Measurements from ENCODE around the gene MRPL17. TPM values are rescaled to one million over a fixed set of nuclear protein-coding genes. Genes with fewer than 3 reads are reported as not detected.

The MRPL17 gene
- total and polyA plus RNA-seq, 10 of the 15 experiments (the other 5 are each of a cell fraction or from before 2014, with no cell fraction given): 60.3 to 171 (median 94.8) TPM

DNA sequence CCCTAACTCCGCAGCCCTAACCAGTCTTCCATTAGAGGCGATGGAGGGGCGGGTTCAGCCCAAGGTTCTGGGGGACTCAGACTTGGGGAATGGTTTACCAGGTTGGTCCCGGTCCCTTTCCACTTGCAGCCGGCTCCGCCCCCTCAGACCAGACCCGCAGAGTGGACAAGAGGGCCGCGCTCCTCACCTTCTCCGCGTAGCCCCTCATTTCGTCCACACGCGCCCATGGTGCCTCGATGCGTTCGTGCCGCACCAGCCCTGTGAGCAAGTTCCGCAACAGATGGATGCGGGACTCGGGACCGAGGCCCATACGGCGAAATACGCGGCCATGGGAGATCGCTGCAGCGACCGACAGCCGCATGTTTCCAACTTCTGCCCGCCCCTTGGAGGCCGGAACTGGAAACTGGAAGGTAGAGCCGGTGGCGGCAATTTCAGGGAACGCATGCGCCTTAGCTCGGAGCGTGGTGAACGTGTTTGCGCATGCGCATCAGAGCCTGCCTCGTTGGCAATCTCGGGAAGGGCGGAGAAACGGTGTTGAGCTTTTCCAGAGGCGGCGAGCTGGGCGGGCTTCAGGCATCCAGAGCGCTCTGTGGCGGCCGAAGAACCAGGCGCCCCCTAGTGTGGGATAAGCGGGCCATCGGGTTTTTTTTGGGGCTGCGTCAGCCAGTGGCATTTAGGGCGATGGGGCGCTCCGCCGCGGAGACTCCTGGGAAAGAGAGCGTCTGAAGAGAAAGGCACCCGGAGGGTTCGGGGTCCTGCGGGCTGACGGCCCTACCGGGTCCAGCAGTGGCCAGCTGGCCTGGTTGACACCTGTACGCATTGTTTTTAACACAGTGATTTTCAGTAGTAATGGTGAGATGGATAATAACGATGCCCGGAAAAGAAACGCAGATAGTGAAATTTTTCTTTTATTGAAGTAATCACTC lies at the start of gene MRPL17 (continued):
- TF ChIP-seq, protein P1, sequence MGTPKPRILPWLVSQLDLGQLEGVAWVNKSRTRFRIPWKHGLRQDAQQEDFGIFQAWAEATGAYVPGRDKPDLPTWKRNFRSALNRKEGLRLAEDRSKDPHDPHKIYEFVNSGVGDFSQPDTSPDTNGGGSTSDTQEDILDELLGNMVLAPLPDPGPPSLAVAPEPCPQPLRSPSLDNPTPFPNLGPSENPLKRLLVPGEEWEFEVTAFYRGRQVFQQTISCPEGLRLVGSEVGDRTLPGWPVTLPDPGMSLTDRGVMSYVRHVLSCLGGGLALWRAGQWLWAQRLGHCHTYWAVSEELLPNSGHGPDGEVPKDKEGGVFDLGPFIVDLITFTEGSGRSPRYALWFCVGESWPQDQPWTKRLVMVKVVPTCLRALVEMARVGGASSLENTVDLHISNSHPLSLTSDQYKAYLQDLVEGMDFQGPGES (IDR thresholded peaks at IDR 0.05): no peak
- TF ChIP-seq PML (IDR thresholded peaks at IDR 0.05; ENCODE audit: low read length) (peak; percentile 98), CHD4 (IDR thresholded peaks at IDR 0.05) (no peak), RCOR1 (conservative IDR thresholded peaks at IDR 0.05; ENCODE audit: low read depth, low read length) (peak; percentile 92), KDM1A (IDR thresholded peaks at IDR 0.05; ENCODE audit: borderline replicate concordance) (no peak), GATAD2B (conservative IDR thresholded peaks at IDR 0.05; ENCODE audit: low read depth) (peak; percentile 71; the same call in 1 of the 2 replicates), YY1 (IDR thresholded peaks at IDR 0.05; ENCODE audit: low read depth, low read length) (peak; percentile 78), RB1 (IDR thresholded peaks at IDR 0.05; ENCODE audit: borderline replicate concordance) (peak; percentile 73; the same call in 1 of the 2 replicates), IKZF1 (conservative IDR thresholded peaks at IDR 0.05) (peak; percentile 99), FOXK2 (IDR thresholded peaks at IDR 0.05) (peak; percentile 78), RUNX3 (IDR thresholded peaks at IDR 0.05; ENCODE audit: low read length) (peak; percentile 41), ETV6 (conservative IDR thresholded peaks at IDR 0.05 in 1 of 2, IDR thresholded peaks at IDR 0.05 in 1 of 2; ENCODE audit: borderline replicate concordance in 1 of 2, low read depth in 1 of 2) (no peak), NR2C2 (IDR thresholded peaks at IDR 0.05; ENCODE audit: borderline replicate concordance, control insufficient read depth, insufficient read length, low read depth) (no peak)
- TF ChIP-seq, protein P2, sequence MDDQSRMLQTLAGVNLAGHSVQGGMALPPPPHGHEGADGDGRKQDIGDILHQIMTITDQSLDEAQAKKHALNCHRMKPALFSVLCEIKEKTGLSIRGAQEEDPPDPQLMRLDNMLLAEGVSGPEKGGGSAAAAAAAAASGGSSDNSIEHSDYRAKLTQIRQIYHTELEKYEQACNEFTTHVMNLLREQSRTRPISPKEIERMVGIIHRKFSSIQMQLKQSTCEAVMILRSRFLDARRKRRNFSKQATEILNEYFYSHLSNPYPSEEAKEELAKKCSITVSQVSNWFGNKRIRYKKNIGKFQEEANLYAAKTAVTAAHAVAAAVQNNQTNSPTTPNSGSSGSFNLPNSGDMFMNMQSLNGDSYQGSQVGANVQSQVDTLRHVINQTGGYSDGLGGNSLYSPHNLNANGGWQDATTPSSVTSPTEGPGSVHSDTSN (IDR thresholded peaks at IDR 0.05; ENCODE audit: insufficient replicate concordance, low read depth, low read length): peak; percentile 13
- TF ChIP-seq, protein P3, sequence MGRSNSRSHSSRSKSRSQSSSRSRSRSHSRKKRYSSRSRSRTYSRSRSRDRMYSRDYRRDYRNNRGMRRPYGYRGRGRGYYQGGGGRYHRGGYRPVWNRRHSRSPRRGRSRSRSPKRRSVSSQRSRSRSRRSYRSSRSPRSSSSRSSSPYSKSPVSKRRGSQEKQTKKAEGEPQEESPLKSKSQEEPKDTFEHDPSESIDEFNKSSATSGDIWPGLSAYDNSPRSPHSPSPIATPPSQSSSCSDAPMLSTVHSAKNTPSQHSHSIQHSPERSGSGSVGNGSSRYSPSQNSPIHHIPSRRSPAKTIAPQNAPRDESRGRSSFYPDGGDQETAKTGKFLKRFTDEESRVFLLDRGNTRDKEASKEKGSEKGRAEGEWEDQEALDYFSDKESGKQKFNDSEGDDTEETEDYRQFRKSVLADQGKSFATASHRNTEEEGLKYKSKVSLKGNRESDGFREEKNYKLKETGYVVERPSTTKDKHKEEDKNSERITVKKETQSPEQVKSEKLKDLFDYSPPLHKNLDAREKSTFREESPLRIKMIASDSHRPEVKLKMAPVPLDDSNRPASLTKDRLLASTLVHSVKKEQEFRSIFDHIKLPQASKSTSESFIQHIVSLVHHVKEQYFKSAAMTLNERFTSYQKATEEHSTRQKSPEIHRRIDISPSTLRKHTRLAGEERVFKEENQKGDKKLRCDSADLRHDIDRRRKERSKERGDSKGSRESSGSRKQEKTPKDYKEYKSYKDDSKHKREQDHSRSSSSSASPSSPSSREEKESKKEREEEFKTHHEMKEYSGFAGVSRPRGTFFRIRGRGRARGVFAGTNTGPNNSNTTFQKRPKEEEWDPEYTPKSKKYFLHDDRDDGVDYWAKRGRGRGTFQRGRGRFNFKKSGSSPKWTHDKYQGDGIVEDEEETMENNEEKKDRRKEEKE (IDR thresholded peaks at IDR 0.05): no peak
- TF ChIP-seq, protein P4, sequence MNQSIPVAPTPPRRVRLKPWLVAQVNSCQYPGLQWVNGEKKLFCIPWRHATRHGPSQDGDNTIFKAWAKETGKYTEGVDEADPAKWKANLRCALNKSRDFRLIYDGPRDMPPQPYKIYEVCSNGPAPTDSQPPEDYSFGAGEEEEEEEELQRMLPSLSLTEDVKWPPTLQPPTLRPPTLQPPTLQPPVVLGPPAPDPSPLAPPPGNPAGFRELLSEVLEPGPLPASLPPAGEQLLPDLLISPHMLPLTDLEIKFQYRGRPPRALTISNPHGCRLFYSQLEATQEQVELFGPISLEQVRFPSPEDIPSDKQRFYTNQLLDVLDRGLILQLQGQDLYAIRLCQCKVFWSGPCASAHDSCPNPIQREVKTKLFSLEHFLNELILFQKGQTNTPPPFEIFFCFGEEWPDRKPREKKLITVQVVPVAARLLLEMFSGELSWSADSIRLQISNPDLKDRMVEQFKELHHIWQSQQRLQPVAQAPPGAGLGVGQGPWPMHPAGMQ (IDR thresholded peaks at IDR 0.05; ENCODE audit: borderline replicate concordance): no peak
- TF ChIP-seq, protein P5, sequence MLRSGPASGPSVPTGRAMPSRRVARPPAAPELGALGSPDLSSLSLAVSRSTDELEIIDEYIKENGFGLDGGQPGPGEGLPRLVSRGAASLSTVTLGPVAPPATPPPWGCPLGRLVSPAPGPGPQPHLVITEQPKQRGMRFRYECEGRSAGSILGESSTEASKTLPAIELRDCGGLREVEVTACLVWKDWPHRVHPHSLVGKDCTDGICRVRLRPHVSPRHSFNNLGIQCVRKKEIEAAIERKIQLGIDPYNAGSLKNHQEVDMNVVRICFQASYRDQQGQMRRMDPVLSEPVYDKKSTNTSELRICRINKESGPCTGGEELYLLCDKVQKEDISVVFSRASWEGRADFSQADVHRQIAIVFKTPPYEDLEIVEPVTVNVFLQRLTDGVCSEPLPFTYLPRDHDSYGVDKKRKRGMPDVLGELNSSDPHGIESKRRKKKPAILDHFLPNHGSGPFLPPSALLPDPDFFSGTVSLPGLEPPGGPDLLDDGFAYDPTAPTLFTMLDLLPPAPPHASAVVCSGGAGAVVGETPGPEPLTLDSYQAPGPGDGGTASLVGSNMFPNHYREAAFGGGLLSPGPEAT (IDR thresholded peaks at IDR 0.05; ENCODE audit: low read depth): peak; percentile 73; the same call in 1 of the 2 replicates
- TF ChIP-seq, protein P6, sequence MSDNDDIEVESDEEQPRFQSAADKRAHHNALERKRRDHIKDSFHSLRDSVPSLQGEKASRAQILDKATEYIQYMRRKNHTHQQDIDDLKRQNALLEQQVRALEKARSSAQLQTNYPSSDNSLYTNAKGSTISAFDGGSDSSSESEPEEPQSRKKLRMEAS (IDR thresholded peaks at IDR 0.05; ENCODE audit: low read depth, low read length): peak; percentile 86
- TF ChIP-seq, protein P7, sequence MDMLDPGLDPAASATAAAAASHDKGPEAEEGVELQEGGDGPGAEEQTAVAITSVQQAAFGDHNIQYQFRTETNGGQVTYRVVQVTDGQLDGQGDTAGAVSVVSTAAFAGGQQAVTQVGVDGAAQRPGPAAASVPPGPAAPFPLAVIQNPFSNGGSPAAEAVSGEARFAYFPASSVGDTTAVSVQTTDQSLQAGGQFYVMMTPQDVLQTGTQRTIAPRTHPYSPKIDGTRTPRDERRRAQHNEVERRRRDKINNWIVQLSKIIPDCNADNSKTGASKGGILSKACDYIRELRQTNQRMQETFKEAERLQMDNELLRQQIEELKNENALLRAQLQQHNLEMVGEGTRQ (IDR thresholded peaks at IDR 0.05; ENCODE audit: borderline replicate concordance, low read depth, low read length): no peak

All from GM12878 (cell line).